ENCODE data around the gene USP17L5.
"Not testable (repeated sequence)": the region's sequence is repeated elsewhere in the genome, so short reads cannot be mapped to it uniquely, and the experiment has no call there.

- TF ChIP-seq CTCF (IDR thresholded peaks at IDR 0.05; ENCODE audit: poor library complexity); EZH2 (IDR thresholded peaks at IDR 0.05; ENCODE audit: borderline replicate concordance): not testable (repeated sequence)
Observed at GRCh38 chr4:9350866-9351265, 11.7 kb downstream of the USP17L5 start.

Data from hepatocyte (in vitro differentiated cells).